ENCODE data around the gene SHISA8. TPM values are rescaled to one million over a fixed set of nuclear protein-coding genes. Genes with fewer than 3 reads are reported as not detected.

Gene SHISA8
- total RNA-seq, 1 donor from 2014 or later = not detected

DNA sequence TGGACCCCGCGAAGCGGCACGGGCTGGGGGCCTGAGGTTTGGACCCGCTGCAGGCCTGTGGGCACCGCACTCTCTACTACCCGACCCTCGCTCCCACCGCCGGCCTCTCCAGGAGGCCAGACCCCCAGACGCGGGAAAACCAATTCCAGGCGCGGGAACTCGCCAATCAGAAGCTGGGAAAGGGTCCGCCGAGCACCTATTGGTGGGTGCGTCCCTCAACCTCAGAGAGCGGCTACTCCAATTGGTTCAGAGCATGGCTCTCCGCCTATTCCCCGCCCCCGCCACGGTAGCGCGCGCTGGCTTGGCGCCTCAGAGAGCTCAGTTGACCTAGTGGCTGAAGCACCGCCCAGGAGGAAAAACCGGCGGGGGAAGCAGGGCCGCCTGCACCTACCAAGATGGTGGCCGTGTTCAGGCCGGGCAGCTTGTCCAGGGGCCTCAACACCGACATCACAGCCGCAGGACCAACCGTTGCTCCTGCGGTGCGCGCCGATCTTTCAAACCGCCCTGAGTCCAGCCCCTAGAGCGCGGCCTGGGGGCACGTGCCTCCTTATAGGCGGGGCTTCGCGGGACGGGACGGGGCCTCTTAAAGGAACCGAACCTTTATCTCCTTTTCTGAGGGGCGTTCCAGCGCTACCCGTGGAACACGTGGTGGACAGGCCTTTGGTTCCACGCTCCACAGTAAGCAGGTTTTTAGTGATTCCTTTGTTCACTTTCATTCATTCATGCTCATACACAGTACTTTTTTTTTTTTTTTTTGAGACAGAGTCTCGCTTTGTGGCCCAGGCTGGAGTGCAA, 32.0 kb upstream of the SHISA8 start, which contains the start of gene CENPM:
TSS of gene CENPM (minus strand) at position 524 of the 795 bp plus-strand sequence. CDS start at position 448, 76 bp downstream.
- Mint-ChIP-seq H3K4me3 (ENCODE audit: unreplicated experiment) (peak within 1 kb of the TSS; percentile 82), H3K9me3 (ENCODE audit: low read depth) (no peaks in the 10 kb centered on the region), H3K36me3 (ENCODE audit: low read depth) (no peaks in the 10 kb centered on the region), H3K27me3 (ENCODE audit: low read depth) (no peaks in the 10 kb centered on the region), H3K27ac (ENCODE audit: unreplicated experiment) (peak within 1 kb of the TSS; percentile 61), H3K4me1 (ENCODE audit: low read depth) (peaks cover 8% of the 10 kb centered on the region)
- DNase-seq (ENCODE audit: low spot score) = no peak
- TF ChIP-seq, protein P1, sequence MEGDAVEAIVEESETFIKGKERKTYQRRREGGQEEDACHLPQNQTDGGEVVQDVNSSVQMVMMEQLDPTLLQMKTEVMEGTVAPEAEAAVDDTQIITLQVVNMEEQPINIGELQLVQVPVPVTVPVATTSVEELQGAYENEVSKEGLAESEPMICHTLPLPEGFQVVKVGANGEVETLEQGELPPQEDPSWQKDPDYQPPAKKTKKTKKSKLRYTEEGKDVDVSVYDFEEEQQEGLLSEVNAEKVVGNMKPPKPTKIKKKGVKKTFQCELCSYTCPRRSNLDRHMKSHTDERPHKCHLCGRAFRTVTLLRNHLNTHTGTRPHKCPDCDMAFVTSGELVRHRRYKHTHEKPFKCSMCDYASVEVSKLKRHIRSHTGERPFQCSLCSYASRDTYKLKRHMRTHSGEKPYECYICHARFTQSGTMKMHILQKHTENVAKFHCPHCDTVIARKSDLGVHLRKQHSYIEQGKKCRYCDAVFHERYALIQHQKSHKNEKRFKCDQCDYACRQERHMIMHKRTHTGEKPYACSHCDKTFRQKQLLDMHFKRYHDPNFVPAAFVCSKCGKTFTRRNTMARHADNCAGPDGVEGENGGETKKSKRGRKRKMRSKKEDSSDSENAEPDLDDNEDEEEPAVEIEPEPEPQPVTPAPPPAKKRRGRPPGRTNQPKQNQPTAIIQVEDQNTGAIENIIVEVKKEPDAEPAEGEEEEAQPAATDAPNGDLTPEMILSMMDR (IDR thresholded peaks at IDR 0.05) = peak; percentile 26

DNA sequence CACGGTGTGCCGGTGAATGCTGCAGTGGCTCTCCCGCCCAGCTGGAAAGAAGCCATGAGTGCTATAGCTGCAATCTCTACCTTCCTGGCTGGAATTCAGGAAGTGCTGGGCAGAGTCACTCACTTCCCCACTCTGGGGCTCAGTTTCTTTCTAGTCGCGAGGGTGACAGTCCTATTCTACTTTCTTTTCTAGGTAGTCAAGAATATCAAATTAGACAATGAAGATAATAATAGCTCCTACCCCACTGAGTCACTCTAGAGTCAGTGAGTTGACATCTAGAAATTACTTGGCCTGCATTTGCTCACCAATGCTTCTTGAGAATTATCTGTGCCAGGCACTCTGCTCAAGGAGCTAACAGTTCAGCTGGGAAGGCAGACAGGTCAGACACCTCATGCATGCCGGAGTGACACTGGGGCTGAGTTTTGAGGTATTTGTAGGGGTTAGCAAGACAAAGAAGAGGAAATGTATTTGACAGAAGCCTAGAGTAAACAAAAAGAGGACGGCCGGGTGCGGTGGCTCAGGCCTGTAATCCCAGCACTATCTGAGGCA, 28.9 kb upstream of the SHISA8 start:
- Mint-ChIP-seq H3K4me3 (ENCODE audit: unreplicated experiment) (no peak overlapping the region), H3K4me1 (ENCODE audit: low read depth) (peaks cover 18% of the 10 kb centered on the region), H3K27me3 (ENCODE audit: low read depth) (no peaks in the 10 kb centered on the region), H3K36me3 (ENCODE audit: low read depth) (no peaks in the 10 kb centered on the region), H3K27ac (ENCODE audit: unreplicated experiment) (no peak overlapping the region), H3K9me3 (ENCODE audit: low read depth) (no peaks in the 10 kb centered on the region)
- DNase-seq (ENCODE audit: low spot score) = no peak
- TF ChIP-seq, protein P1 (IDR thresholded peaks at IDR 0.05) = no peak

DNA sequence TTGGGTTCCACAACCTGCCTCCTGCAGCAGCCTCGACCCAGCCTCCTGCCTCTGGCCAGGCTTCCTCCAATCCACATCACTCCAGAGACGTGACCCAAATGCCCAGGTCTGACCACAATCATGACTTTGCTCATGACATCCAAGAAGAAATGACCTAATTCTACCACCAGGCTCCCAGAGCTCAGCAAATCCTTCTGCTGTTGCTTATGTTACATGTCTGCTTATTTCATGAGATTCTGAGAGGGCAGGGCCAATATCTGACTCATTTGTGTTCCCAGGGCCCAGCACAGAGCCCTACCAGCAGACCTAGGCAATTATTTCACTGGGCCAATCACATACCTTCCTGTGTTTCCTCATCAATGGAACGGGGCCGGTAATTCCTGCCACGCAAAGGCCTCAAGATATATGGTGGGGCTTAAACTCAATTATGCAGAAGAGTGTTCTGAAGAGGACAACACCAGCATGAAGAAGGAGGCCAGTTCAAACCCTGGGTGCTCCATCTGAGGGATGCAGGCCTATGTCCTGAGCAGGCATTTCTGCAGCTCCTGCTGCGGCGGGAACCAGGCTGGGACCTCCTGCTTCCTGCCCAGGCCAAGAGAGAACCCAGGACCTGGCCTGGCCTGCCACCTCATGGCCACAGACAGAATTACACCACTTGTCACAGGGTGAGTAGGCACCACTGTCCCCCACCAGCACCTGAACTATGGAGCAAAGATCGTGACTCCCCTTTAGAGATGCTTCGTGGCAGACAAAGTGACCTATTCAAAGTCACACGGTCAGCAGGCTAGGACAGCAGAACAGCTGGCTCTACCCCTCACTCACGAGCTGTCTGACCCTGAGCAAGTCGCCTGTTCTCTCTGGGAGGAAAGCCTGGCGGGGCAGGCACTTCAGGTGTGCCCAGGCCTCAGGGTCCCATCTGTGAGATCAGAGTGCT, 26.2 kb upstream of the SHISA8 start:
- DNase-seq (ENCODE audit: low spot score) = no peak
- TF ChIP-seq, protein P1 (IDR thresholded peaks at IDR 0.05) = peak; percentile 96
- no peaks in the 10 kb centered on the region for H3K27me3 Mint-ChIP-seq (ENCODE audit: low read depth)
- H3K4me1 Mint-ChIP-seq (ENCODE audit: low read depth) = peaks cover 16% of the 10 kb centered on the region
- no peaks in the 10 kb centered on the region for H3K9me3 Mint-ChIP-seq (ENCODE audit: low read depth)
- H3K36me3 Mint-ChIP-seq (ENCODE audit: low read depth) = no peaks in the 10 kb centered on the region
- H3K4me3 Mint-ChIP-seq (ENCODE audit: unreplicated experiment) = no peak overlapping the region
- H3K27ac Mint-ChIP-seq (ENCODE audit: unreplicated experiment) = peak overlapping the region; percentile 81

DNA sequence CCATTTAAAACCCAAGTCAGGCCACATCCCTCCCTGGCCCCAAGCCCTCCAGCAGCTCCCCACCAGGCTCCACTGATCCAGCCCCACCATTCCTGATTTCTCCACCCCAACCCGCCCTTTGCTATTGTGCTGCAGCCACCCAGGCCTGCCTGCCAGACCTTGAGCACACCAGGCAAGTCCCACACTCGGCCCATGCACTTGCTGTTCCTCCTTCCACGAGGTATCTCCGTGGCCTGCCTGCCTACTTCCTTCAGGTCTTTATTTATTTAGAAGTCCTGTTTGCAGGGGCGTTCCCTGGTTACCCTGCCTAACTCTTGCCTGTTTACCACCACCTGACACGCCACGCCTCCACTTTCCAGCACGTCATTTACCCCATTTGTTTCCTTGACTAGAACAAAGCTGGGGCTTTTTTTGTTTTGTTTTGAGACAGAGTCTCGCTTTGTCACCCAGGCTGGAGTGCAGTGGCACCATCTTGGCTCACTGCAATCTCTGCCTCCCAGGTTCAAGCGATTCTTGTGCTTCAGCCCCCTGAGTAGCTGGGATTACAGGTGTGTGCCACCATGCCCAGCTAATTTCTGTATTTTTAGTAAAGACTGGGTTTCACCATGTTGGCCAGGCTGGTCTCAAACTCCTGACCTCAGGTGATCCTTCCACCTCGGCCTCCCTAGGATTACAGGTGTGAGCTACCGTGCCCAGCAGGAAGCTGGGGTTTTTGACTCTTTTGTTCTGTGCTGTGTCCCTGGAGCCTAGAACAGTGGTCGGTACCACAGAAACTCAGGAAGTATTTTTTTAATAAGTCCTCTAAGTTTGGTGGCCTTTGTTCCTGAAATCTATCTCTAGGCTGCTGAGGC, 25.3 kb upstream of the SHISA8 start:
- Mint-ChIP-seq H3K27me3 (ENCODE audit: low read depth) (no peaks in the 10 kb centered on the region), H3K36me3 (ENCODE audit: low read depth) (no peaks in the 10 kb centered on the region), H3K9me3 (ENCODE audit: low read depth) (no peaks in the 10 kb centered on the region), H3K4me3 (ENCODE audit: unreplicated experiment) (no peak overlapping the region), H3K27ac (ENCODE audit: unreplicated experiment) (peak overlapping the region; percentile 81), H3K4me1 (ENCODE audit: low read depth) (peaks cover 10% of the 10 kb centered on the region)
- TF ChIP-seq, protein P1 (IDR thresholded peaks at IDR 0.05) = no peak
- DNase-seq (ENCODE audit: low spot score) = no peak
